Calu3 (cell line): Measurements from ENCODE around the gene LAMP1. TPM values are rescaled to one million over a fixed set of nuclear protein-coding genes. Genes with fewer than 3 reads are reported as not detected.
"Not testable (repeated sequence)": the region's sequence is repeated elsewhere in the genome, so short reads cannot be mapped to it uniquely, and the experiment has no call there.

Source experiments
- BruUV-seq: library from RNA; stranded (reverse); fragments of 400-500 nt; replicated peaks from 2 replicates; lab custom pipeline; 2021; lab: Mats Ljungman, UMichigan
- CTCF ChIA-PET: fragments of 300-600 bp; sonication (Branson Sonifier 250); formaldehyde crosslinking; loops from one replicate; lab custom pipeline; 2022; ENCODE audit warnings: antibody characterized with exemption; lab: Charles Lee
- DNase-seq: peaks from one replicate; pipeline ENCODE4 v3.0.0; 2022
- H3K27ac Mint-ChIP-seq: one replicate; pipeline ENCODE4 v1.8.0; 2022; ENCODE audit warnings: mixed read lengths; ENCODE audit not compliant: unreplicated experiment
- H3K27me3 Mint-ChIP-seq: one replicate; pipeline ENCODE4 v1.8.0; 2022; ENCODE audit warnings: mixed read lengths; ENCODE audit not compliant: unreplicated experiment
- H3K36me3 Mint-ChIP-seq: one replicate; pipeline ENCODE4 v1.8.0; 2022; ENCODE audit warnings: mild to moderate bottlenecking, moderate library complexity, mixed read lengths; ENCODE audit not compliant: insufficient read depth, unreplicated experiment
- H3K4me1 Mint-ChIP-seq: one replicate; pipeline ENCODE4 v1.8.0; 2022; ENCODE audit warnings: mild to moderate bottlenecking, low read depth, mixed read lengths; ENCODE audit not compliant: unreplicated experiment
- H3K4me3 Mint-ChIP-seq: one replicate; pipeline ENCODE4 v1.8.0; 2022; ENCODE audit warnings: mild to moderate bottlenecking, low read depth, moderate library complexity, mixed read lengths; ENCODE audit not compliant: unreplicated experiment
- H3K9me3 Mint-ChIP-seq: one replicate; pipeline ENCODE4 v1.8.0; 2022; ENCODE audit warnings: low read depth, mixed read lengths; ENCODE audit not compliant: unreplicated experiment
- intact Hi-C: fragments of 100-400 bp; cut with micrococcal nuclease; formaldehyde crosslinking; loops from one replicate; pipeline ENCODE4 v1.10.0; 2022; ENCODE audit not compliant: unreplicated experiment
- total RNA-seq: library from RNA; stranded (reverse); gene quantifications from 2 replicates; pipeline ENCODE4 v1.2.3, GENCODE V29; 2022
- TF ChIP-seq, protein P1 (sequence below): fragments of 200-600 bp; IDR thresholded peaks from one replicate; pipeline ENCODE4 v1.8.0; 2022; ENCODE audit warnings: antibody characterized with exemption; ENCODE audit not compliant: unreplicated experiment

The LAMP1 gene
- total RNA-seq, 1 experiment from 2014 or later, result 70.7 TPM

DNA sequence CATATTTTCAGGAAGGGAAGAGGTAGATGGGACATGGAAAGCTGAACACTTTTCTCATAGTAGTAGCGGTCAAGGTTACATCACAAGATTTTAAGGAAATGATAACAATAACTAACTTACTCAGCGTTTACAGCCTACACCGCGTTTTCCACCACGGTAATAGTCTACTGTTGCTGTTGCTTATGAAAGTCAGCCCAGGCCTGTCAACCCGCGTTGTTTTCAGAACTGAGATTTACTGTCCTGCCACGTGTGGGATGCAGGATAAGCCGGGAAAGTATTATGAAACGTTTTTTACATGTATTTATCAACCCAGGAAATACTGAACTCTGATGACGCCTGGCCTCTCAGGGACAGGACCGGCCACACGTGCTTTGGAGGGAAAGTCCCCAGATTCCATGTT lies 36.0 kb upstream of the LAMP1 start:
- Mint-ChIP-seq H3K4me1 (no peaks in the 10 kb centered on the region), H3K4me3 (no peak overlapping the region), H3K27ac (no peak overlapping the region), H3K36me3 (peaks cover 9% of the 10 kb centered on the region), H3K27me3 (no peaks in the 10 kb centered on the region), H3K9me3 (no peaks in the 10 kb centered on the region)
- BruUV-seq, result no TSS peak
- intact Hi-C loops, result no loop called here
- DNase-seq, result no peak
- TF ChIP-seq, protein P1, sequence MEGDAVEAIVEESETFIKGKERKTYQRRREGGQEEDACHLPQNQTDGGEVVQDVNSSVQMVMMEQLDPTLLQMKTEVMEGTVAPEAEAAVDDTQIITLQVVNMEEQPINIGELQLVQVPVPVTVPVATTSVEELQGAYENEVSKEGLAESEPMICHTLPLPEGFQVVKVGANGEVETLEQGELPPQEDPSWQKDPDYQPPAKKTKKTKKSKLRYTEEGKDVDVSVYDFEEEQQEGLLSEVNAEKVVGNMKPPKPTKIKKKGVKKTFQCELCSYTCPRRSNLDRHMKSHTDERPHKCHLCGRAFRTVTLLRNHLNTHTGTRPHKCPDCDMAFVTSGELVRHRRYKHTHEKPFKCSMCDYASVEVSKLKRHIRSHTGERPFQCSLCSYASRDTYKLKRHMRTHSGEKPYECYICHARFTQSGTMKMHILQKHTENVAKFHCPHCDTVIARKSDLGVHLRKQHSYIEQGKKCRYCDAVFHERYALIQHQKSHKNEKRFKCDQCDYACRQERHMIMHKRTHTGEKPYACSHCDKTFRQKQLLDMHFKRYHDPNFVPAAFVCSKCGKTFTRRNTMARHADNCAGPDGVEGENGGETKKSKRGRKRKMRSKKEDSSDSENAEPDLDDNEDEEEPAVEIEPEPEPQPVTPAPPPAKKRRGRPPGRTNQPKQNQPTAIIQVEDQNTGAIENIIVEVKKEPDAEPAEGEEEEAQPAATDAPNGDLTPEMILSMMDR, result no peak
- CTCF ChIA-PET, result no interaction called here

DNA sequence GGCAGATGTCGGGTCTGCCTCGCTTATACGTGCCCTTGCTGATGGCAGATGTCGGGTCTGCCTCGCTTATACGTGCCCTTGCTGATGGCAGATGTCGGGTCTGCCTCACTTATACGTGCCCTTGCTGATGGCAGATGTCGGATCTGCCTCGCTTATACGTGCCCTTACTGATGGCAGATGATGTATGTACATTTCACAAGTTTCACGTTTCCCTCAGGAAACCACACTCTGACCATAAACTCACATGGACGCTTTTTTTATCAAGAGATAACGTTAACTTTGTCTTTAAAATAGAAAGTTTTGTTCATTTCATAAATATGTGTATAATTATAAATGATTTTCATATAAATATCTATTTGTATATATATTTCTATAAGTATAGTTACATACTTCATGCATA lies 34.0 kb upstream of the LAMP1 start:
- DNase-seq, H3K4me3 Mint-ChIP-seq, CTCF ChIA-PET, H3K36me3 Mint-ChIP-seq, BruUV-seq, H3K4me1 Mint-ChIP-seq, H3K9me3 Mint-ChIP-seq, intact Hi-C loops, H3K27ac Mint-ChIP-seq, H3K27me3 Mint-ChIP-seq: not testable (repeated sequence)

DNA sequence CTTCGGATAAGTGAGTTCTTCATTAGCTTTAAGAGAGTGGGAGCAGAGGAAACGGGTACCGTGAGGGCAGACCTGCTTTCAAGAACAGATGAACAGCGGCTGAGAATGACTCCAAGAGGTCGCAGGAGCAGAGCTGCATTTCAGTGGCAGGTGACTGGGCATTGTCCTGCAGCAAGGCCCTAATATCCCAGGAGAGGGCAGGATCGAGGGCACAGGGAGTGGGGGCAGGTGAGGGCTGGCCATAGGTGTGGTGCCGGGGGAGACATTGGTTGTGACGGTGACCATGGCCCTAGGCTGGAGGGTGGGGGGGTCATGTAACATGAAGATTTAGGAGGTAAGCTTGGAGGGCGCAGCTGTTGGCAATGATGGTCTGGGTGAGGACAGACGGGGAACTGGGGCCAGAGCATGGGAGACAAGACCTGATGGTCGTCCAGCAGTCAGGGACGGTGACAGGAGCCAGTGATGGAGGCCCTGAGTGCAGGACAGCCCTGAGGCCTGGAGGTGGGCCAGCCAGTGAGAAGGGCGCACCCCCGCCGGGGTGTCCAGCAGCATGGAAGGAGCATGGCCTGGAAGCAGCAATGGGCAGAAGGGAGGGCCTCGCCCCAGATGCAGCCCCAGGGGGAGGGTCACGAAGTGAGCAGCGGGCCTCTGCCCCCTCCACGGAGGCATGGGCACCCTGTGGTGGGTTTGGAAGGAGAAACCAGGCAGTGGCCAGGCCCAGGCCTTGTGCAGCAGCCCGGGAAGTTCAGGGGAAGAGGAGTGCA lies 29.2 kb upstream of the LAMP1 start:
- CTCF ChIA-PET, result no interaction called here
- Mint-ChIP-seq H3K27me3 (no peaks in the 10 kb centered on the region), H3K9me3 (no peaks in the 10 kb centered on the region), H3K36me3 (no peaks in the 10 kb centered on the region), H3K4me3 (no peak overlapping the region), H3K27ac (no peak overlapping the region), H3K4me1 (no peaks in the 10 kb centered on the region)
- TF ChIP-seq, protein P1, result no peak
- BruUV-seq, result no TSS peak
- DNase-seq, result no peak
- intact Hi-C loops, result no loop called here

DNA sequence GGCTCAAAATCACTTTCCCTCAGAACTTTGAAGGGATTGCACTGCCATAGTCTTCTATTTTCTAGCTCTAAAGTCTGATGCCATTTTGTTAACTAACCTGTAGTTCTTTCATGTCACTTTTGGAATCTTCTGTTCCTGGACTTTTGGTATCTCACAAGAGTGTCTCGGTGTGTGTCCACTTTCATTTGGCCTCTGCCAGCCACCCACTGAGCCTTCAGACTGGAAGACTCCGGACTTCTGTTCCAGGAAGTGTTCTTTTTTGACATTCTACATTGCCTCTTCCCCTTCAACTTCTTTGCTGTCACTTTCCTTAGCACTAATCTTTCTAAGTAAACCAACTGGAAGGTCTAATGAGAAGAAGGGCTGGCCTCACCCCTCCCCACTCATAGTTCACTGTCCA lies 25.0 kb upstream of the LAMP1 start:
- CTCF ChIA-PET, result no interaction called here
- Mint-ChIP-seq H3K27ac (no peak overlapping the region), H3K4me1 (peaks cover 6% of the 10 kb centered on the region), H3K9me3 (no peaks in the 10 kb centered on the region), H3K27me3 (no peaks in the 10 kb centered on the region), H3K36me3 (no peaks in the 10 kb centered on the region), H3K4me3 (no peak overlapping the region)
- BruUV-seq, result no TSS peak
- intact Hi-C loops, result no loop called here
- TF ChIP-seq, protein P1, result no peak
- no peak for DNase-seq

DNA sequence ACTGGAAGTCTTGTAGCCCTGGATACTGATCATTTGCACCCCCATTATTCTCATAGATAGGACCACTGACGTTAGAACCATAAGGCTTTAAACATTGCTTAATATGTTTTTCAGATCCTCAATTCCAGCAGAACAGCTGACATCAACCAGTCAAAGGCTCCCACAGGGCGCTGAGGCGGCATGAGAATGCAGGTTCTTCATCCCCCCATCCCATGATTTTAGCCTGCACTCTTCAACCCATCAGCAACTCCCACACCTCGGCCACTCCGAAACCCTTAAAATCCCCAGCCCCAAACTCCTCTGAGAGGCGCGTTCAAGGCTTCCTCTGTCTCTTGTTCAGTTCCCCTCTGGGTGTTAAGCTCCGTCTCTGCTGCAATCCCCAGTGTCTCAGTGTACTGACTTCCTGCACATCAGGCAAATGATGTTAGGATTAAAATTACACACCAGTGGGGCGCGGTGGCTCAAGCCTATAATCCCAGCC lies 24.3 kb upstream of the LAMP1 start:
- TF ChIP-seq, protein P1, result no peak
- Mint-ChIP-seq H3K9me3 (no peaks in the 10 kb centered on the region), H3K27me3 (no peaks in the 10 kb centered on the region), H3K4me3 (no peak overlapping the region), H3K27ac (no peak overlapping the region), H3K4me1 (peaks cover 6% of the 10 kb centered on the region), H3K36me3 (no peaks in the 10 kb centered on the region)
- CTCF ChIA-PET, result no interaction called here
- DNase-seq, result no peak
- no TSS peak for BruUV-seq
- intact Hi-C loops, result no loop called here
